Peyer's patch (tissue), 4 donors: ENCODE data around the gene FLT4. TPM values are rescaled to one million over a fixed set of nuclear protein-coding genes. Genes with fewer than 3 reads are reported as not detected.

Source experiments
- DNase-seq, 3 donors: peaks; one replicate each; pipeline ENCODE4 v3.0.0-alpha.2; 2017 to 2019
- H3K27ac ChIP-seq, 4 donors: fragments of 200-600 bp; sonication (generic); one replicate each; pipeline ENCODE4 v1.5.1; 2016 to 2019
- H3K27me3 ChIP-seq, 2 donors: fragments of 200-600 bp; sonication (generic); one replicate each; pipeline ENCODE4 v1.5.1; 2019
- H3K36me3 ChIP-seq, 3 donors: fragments of 200-600 bp; sonication (generic); one replicate each; pipeline ENCODE4 v1.5.1; 2016 to 2019
- H3K4me1 ChIP-seq, 4 donors: fragments of 200-600 bp; sonication (generic); one replicate each; pipeline ENCODE4 v1.5.1; 2016 to 2019
- H3K4me3 ChIP-seq, 4 donors: fragments of 200-600 bp; sonication (generic); 1 replicate in 3 of 4; 2 replicates in 1 of 4; pipeline ENCODE4 v1.5.1; 2016 to 2019; ENCODE audit warnings: mild to moderate bottlenecking in 1 of 4
- H3K9me3 ChIP-seq, 4 donors: fragments of 200-600 bp; sonication (generic); one replicate each; pipeline ENCODE4 v1.5.1; 2016 to 2019; ENCODE audit warnings: mild to moderate bottlenecking in 1 of 4
- CTCF ChIP-seq, 6 experiments: fragments of 450-650 bp in 4 of 6; fragments of 200-600 bp in 2 of 6; sonication (generic) in 1 of 6; IDR thresholded peaks; one replicate each; pipeline ENCODE4 v1.5.1; 2017 to 2019; ENCODE audit warnings: antibody characterized with exemption in 6 of 6, mild to moderate bottlenecking in 3 of 6, moderate library complexity in 1 of 6
- POLR2A ChIP-seq, 2 donors: fragments of 450-650 bp; IDR thresholded peaks; one replicate each; pipeline ENCODE4 v1.5.1; 2017; ENCODE audit warnings: antibody characterized with exemption in 2 of 2, mild to moderate bottlenecking in 2 of 2, moderate library complexity in 2 of 2
- total RNA-seq, 4 donors: library from RNA; depleted of rRNA; stranded (reverse); fragments of >200 nt; gene quantifications; one replicate each; pipeline ENCODE4 v1.1.0, GENCODE V29; 2016

Gene FLT4
- total RNA-seq, 4 donors from 2014 or later, result 3.9 to 17.3 (median 6.1) TPM

- no peak overlapping the region for H3K4me3 ChIP-seq
- DNase-seq, result peak in 2 of 3 donors; percentile 30 to 73
- H3K36me3 ChIP-seq, result no peaks in the 10 kb centered on the region
- no peak overlapping the region for H3K27ac ChIP-seq
- H3K27me3 ChIP-seq, result peaks cover 0 to 7% of the 10 kb centered on the region in 2 donors
- no peaks in the 10 kb centered on the region for H3K4me1 ChIP-seq
- H3K9me3 ChIP-seq, result no peaks in the 10 kb centered on the region
- no peak for TF ChIP-seq POLR2A (IDR thresholded peaks at IDR 0.05)
- TF ChIP-seq CTCF (IDR thresholded peaks at IDR 0.05), result peak; percentile 31 to 53 (median 45)
Observed at GRCh38 chr5:180670586-180671359, 21.4 kb upstream of the FLT4 start.

GRCh38 chr5:180670157-180670556 lies 20.8 kb upstream of the FLT4 start:
- no peak for DNase-seq
- no peak overlapping the region for H3K27ac ChIP-seq
- no peaks in the 10 kb centered on the region for H3K36me3 ChIP-seq
- TF ChIP-seq CTCF (IDR thresholded peaks at IDR 0.05), result no peak
- TF ChIP-seq POLR2A (IDR thresholded peaks at IDR 0.05), result no peak
- no peak overlapping the region for H3K4me3 ChIP-seq
- H3K27me3 ChIP-seq, result peaks cover 0 to 7% of the 10 kb centered on the region in 2 donors
- no peaks in the 10 kb centered on the region for H3K4me1 ChIP-seq
- no peaks in the 10 kb centered on the region for H3K9me3 ChIP-seq

GRCh38 chr5:180669661-180670060 lies 20.3 kb upstream of the FLT4 start:
- no peaks in the 10 kb centered on the region for H3K9me3 ChIP-seq
- H3K27ac ChIP-seq, result no peak overlapping the region
- H3K27me3 ChIP-seq, result peaks cover 0 to 7% of the 10 kb centered on the region in 2 donors
- no peak for DNase-seq
- H3K36me3 ChIP-seq, result no peaks in the 10 kb centered on the region
- H3K4me1 ChIP-seq, result no peaks in the 10 kb centered on the region
- H3K4me3 ChIP-seq, result no peak overlapping the region
- no peak for TF ChIP-seq CTCF (IDR thresholded peaks at IDR 0.05)
- TF ChIP-seq POLR2A (IDR thresholded peaks at IDR 0.05), result no peak

GRCh38 chr5:180668835-180669596 lies 19.6 kb upstream of the FLT4 start:
- Histone ChIP-seq H3K4me3 (no peak overlapping the region), H3K4me1 (no peaks in the 10 kb centered on the region), H3K27me3 (peaks cover 0 to 5% of the 10 kb centered on the region in 2 donors), H3K27ac (no peak overlapping the region), H3K9me3 (no peaks in the 10 kb centered on the region), H3K36me3 (no peaks in the 10 kb centered on the region)
- TF ChIP-seq CTCF (IDR thresholded peaks at IDR 0.05), result no peak
- no peak for TF ChIP-seq POLR2A (IDR thresholded peaks at IDR 0.05)
- DNase-seq, result no peak

GRCh38 chr5:180666812-180667211 lies 17.4 kb upstream of the FLT4 start:
- DNase-seq, result no peak
- TF ChIP-seq CTCF (IDR thresholded peaks at IDR 0.05) (no peak), POLR2A (IDR thresholded peaks at IDR 0.05) (no peak)
- Histone ChIP-seq H3K4me3 (no peak overlapping the region), H3K36me3 (no peaks in the 10 kb centered on the region), H3K4me1 (no peaks in the 10 kb centered on the region), H3K27ac (no peak overlapping the region), H3K9me3 (no peaks in the 10 kb centered on the region), H3K27me3 (no peaks in the 10 kb centered on the region)
